Medulla oblongata (tissue), 1 donor: ENCODE measurements around the gene NMU.
"Not testable (repeated sequence)": the region's sequence is repeated elsewhere in the genome, so short reads cannot be mapped to it uniquely, and the experiment has no call there.

Experiments
- DNase-seq: peaks from one replicate; pipeline ENCODE4 v3.0.0-alpha.2; 2015; ENCODE audit errors: extremely low spot score

The NMU gene

GRCh38 chr4:55624063-55624462, 12.0 kb downstream of the NMU start:
- not testable (repeated sequence) for DNase-seq

- DNase-seq, result no peak
These were observed 17.5 kb downstream of the NMU start for GRCh38 chr4:55618546-55619143.

- no peak for DNase-seq
These were observed 18.4 kb downstream of the NMU start for GRCh38 chr4:55617587-55618197.

GRCh38 chr4:55615008-55615407, 21.1 kb downstream of the NMU start:
- no peak for DNase-seq

GRCh38 chr4:55613621-55614020, 22.5 kb downstream of the NMU start:
- DNase-seq, result no peak

GRCh38 chr4:55612341-55612740, 23.8 kb downstream of the NMU start:
- no peak for DNase-seq

- DNase-seq, result no peak
These were observed 24.6 kb downstream of the NMU start for GRCh38 chr4:55611358-55612059.

GRCh38 chr4:55610381-55610780, 25.7 kb downstream of the NMU start:
- no peak for DNase-seq

GRCh38 chr4:55609393-55609866, 26.7 kb downstream of the NMU start:
- no peak for DNase-seq

GRCh38 chr4:55608591-55608990, 27.5 kb downstream of the NMU start:
- DNase-seq, result no peak

- no peak for DNase-seq
These were observed 31.1 kb downstream of the NMU start for GRCh38 chr4:55604996-55605395.

- no peak for DNase-seq
These were observed 35.5 kb downstream of the NMU start for GRCh38 chr4:55600640-55601039.

GRCh38 chr4:55598641-55599040, 37.5 kb downstream of the NMU start:
- DNase-seq, result no peak

- DNase-seq, result no peak
These were observed 44.1 kb downstream of the NMU start, which contains the start of gene PDCL2 for GRCh38 chr4:55592014-55592413. PDCL2 (minus strand) TSS chr4:55592245; CDS start chr4:55592109, 136 bp downstream.

GRCh38 chr4:55588160-55588559, 47.9 kb downstream of the NMU start:
- no peak for DNase-seq

- not testable (repeated sequence) for DNase-seq
These were observed 53.3 kb downstream of the NMU start for GRCh38 chr4:55582773-55583172.

GRCh38 chr4:55578341-55579010, 57.6 kb downstream of the NMU start:
- no peak for DNase-seq

- no peak for DNase-seq
These were observed 60.6 kb downstream of the NMU start for GRCh38 chr4:55575513-55575912.

- no peak for DNase-seq
These were observed 61.8 kb downstream of the NMU start for GRCh38 chr4:55574252-55574651.

GRCh38 chr4:55571806-55572205, 64.3 kb downstream of the NMU start:
- DNase-seq, result no peak

GRCh38 chr4:55568905-55569504, 67.1 kb downstream of the NMU start:
- no peak for DNase-seq

GRCh38 chr4:55561889-55562288, 74.2 kb downstream of the NMU start:
- DNase-seq, result peak; percentile 65
